GM18517 (cell line): ENCODE measurements around the gene CACNB1.

Experiments used
- ATAC-seq: cut with Tn5 transposase; IDR thresholded peaks from one replicate; pipeline ENCODE4 v1.9.1; 2021; ENCODE audit warnings: mild to moderate bottlenecking, moderate library complexity; ENCODE audit not compliant: unreplicated experiment

Gene CACNB1

GRCh38 chr17:39225959-39226683 is 28.7 kb upstream of the CACNB1 start:
- ATAC-seq, result no peak

GRCh38 chr17:39225308-39225958 is 28.0 kb upstream of the CACNB1 start, which contains the start of gene STAC2:
TSS of gene STAC2 (minus strand) at chr17:39225945. CDS start at chr17:39225502, 443 bp downstream.
- no peak for ATAC-seq

GRCh38 chr17:39224778-39225307 is 27.4 kb upstream of the CACNB1 start:
- no peak for ATAC-seq

- ATAC-seq, result no peak
Measured at GRCh38 chr17:39223907-39224777, 26.7 kb upstream of the CACNB1 start.

GRCh38 chr17:39222866-39223834 is 25.7 kb upstream of the CACNB1 start:
- ATAC-seq, result no peak

GRCh38 chr17:39222151-39222550 is 24.7 kb upstream of the CACNB1 start:
- no peak for ATAC-seq

GRCh38 chr17:39221572-39221971 is 24.1 kb upstream of the CACNB1 start:
- ATAC-seq, result no peak

- no peak for ATAC-seq
Measured at GRCh38 chr17:39219647-39220154, 22.2 kb upstream of the CACNB1 start.

- no peak for ATAC-seq
Measured at GRCh38 chr17:39218906-39219305, 21.4 kb upstream of the CACNB1 start.

GRCh38 chr17:39217734-39218369 is 20.4 kb upstream of the CACNB1 start:
- no peak for ATAC-seq

- ATAC-seq, result no peak
Measured at GRCh38 chr17:39213852-39214251, 16.4 kb upstream of the CACNB1 start.

GRCh38 chr17:39212841-39213480 is 15.5 kb upstream of the CACNB1 start:
- ATAC-seq, result no peak

- no peak for ATAC-seq
Measured at GRCh38 chr17:39212195-39212810, 14.8 kb upstream of the CACNB1 start.

GRCh38 chr17:39210093-39210434 is 12.6 kb upstream of the CACNB1 start:
- no peak for ATAC-seq

GRCh38 chr17:39209317-39210092 is 12.0 kb upstream of the CACNB1 start:
- ATAC-seq, result no peak

GRCh38 chr17:39208893-39209292 is 11.4 kb upstream of the CACNB1 start:
- ATAC-seq, result peak; percentile 59

- ATAC-seq, result no peak
Measured at GRCh38 chr17:39208136-39208535, 10.7 kb upstream of the CACNB1 start.

- ATAC-seq, result no peak
Measured at GRCh38 chr17:39205112-39205526, 7.7 kb upstream of the CACNB1 start.
